Glomerular visceral epithelial cell (primary cell): Measurements from ENCODE around the gene TMEM43.
"Not testable (repeated sequence)": the region's sequence is repeated elsewhere in the genome, so short reads cannot be mapped to it uniquely, and the experiment has no call there.

Experiments used
- DNase-seq: peaks from one replicate; pipeline ENCODE4 v3.0.0-alpha.2; 2016; ENCODE audit errors: extremely low spot score

Gene TMEM43

DNA sequence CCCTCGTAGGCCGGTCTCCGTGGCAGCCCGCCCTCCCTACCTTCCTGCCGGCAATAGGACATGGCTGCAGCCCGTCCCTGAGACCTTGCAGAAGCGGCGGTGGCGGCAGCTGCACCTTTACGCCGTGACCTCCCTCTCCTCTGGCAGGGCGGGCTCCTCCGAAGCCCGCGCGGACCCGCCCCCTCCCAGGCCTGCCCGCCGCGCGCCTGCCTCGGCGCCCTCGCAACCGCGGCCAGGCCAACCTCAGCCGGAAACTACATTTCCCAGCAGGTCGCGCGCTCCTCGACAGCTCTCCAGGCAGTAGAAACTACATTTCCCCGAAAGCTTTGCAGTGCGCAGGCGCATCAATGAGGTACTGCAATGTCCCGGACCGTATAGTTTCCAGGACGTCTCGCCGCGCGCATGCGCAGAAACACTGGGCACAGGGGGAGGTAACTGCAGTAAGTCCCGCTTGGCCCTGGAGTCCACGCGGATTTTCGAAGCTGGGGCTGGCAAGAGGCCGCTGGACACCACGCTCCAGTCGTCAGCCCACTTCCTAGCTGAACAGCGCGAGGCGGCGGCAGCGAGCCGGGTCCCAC lies at the start of gene TMEM43, which contains the start of gene CHCHD4:
TMEM43 (plus strand) TSS at position 438 of the 578 bp plus-strand sequence. CDS start 142 bp downstream, outside the sequence.
CHCHD4 (minus strand) TSS at position 256 of the 578 bp plus-strand sequence; CDS start at position 62, 194 bp downstream.
- peak; percentile 99 for DNase-seq

DNA sequence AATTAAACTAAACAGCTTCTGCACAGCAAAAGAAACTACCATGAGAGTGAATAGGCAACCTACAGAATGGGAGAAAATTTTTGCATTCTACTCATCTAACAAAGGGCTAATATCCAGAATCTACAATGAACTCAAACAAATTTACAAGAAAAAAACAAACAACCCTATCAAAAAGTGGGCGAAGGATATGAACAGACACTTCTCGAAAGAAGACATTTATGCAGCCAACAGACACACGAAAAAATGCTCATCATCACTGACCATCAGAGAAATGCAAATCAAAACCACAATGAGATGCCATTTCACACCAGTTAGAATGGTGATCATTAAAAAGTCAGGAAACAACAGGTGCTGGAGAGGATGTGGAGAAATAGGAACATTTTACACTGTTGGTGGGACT lies 49.6 kb upstream of the TMEM43 start:
- not testable (repeated sequence) for DNase-seq

GRCh38 chr3:14077310-14077709 lies 47.5 kb upstream of the TMEM43 start:
- no peak for DNase-seq

DNA sequence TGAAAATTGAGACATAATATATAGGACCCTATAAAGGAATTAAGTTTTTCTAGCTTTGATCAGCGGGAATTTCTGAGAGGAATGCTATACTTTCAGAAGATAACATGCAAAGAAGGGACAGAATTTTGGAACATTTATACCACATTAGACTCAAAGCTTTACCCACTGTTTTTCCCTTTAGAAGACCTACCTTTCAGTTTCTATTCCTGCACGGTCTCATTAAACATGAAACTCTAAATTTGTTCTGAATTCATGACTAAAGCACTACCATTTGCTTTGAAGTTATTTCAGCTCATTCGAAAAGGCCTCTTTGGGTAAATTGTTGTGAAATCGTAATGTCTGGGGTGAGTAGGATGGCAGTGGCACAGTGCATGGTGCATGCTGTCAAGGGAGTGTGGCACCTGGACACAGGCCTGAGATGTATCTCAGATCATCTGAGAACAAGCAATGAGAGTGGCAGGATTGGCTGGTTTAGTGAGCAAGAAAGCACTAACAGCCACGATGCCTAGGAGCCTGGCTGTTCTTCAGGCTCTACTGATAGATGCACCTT lies 42.7 kb upstream of the TMEM43 start:
- no peak for DNase-seq

- not testable (repeated sequence) for DNase-seq
Measured at GRCh38 chr3:14087461-14087860, 37.4 kb upstream of the TMEM43 start.

- not testable (repeated sequence) for DNase-seq
Measured at GRCh38 chr3:14091959-14092358, 32.9 kb upstream of the TMEM43 start.

DNA sequence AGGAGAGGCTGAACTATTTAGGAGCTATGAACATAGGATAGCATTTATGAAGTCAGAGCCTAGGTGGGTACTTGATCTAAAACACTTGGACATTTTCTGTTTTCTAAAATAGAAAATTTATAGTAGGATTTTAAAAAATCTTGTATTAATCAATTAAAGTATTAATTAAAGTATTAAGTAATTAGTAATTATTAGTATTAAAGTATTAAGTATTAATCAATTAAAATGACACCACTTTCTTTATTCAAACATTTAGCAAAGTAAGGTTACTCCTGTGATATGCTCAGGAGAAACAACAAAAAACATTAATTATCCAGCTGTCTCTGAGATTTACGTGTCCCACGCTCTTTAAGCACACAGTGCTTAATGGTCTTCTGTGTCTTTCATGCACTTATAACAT lies 32.4 kb upstream of the TMEM43 start:
- no peak for DNase-seq

GRCh38 chr3:14093831-14094230 lies 31.0 kb upstream of the TMEM43 start:
- no peak for DNase-seq

- no peak for DNase-seq
Measured at GRCh38 chr3:14096742-14097141, 28.1 kb upstream of the TMEM43 start.

- no peak for DNase-seq
Measured at GRCh38 chr3:14097616-14098391, 27.0 kb upstream of the TMEM43 start.

DNA sequence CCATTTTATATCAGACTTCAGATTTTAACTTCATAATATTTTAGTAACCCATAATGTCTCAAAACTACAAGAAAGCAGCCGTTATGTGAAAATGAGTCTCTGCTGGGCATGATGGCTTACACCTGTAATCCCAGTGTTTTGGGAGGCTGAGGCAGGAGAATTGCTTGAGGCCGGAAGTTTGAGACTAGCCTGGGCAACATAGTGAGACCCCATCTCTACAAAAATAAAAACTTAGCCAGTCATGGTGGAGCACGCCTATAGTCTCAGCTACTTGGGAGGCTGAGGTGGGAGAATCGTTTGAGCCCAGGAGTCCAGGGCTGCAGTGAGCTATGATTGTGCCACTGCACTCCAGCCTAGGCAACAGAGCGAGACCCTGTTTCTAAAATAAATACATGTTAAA lies 15.0 kb upstream of the TMEM43 start:
- not testable (repeated sequence) for DNase-seq

DNA sequence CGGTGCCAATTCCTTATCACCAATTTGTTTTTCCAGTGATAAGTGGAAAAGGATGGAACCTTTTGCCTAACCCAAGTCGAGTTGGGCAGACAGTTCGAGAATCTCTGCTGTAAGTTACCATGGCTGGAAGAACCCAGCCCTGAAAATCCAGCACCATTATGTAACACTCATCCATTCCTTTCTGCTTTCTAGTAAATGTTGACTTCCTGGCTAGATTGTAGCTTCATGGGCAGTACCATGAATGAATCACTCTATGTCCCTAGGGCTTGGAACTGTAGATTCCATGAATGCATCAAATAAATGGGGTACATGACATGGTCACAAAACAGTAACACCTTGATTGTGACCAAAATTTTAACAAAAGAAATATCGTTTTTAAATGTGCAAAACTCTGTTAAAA lies 14.2 kb upstream of the TMEM43 start:
- DNase-seq = no peak

GRCh38 chr3:14113965-14114635 lies 10.8 kb upstream of the TMEM43 start:
- DNase-seq = no peak

DNA sequence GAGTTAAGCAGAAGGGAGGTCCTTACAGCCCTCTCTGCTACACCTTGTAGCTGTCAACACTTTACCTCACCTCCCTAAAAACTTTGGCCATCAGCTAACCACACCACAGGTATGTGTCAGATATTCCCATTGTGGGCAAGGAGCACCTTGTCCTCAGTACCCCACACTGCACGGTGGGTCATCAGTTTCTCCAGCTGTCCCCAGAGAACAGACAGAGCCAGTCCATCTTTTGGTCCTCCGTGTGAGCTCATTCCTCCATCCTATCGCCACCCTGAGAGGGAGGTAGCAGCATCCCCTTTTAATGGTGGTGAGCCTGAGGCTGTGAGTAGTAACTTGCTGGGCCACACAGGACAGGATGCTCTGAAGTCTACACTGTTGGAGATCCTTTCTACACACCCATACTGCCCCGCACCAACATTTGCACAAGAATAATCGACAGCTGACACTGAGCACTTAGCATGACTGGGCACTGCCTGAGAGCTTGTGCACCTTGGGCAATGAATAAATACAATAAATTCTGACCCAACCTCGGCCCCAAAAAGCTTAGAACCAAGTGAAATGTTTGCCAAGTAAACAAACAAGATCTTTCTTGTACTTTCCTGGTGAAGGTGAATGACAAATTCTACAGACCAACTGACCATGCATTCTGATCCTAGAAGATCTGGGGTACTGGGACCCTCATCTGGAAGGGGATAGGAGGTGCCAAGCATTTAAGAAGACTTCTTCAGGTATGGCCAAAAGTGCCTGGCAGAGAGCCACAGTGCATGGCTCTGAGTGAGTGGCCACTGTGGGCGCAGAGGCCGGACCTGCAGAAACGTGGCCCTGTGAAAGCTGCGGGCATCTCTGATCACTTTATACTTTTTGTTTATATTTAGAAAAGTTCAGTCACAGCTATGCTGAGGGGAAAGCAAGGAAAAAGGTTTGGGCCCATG lies 7.1 kb upstream of the TMEM43 start:
- DNase-seq = no peak

- no peak for DNase-seq
Measured at GRCh38 chr3:14118400-14119381, 6.2 kb upstream of the TMEM43 start.

GRCh38 chr3:14119651-14120050 lies 5.2 kb upstream of the TMEM43 start:
- no peak for DNase-seq

DNA sequence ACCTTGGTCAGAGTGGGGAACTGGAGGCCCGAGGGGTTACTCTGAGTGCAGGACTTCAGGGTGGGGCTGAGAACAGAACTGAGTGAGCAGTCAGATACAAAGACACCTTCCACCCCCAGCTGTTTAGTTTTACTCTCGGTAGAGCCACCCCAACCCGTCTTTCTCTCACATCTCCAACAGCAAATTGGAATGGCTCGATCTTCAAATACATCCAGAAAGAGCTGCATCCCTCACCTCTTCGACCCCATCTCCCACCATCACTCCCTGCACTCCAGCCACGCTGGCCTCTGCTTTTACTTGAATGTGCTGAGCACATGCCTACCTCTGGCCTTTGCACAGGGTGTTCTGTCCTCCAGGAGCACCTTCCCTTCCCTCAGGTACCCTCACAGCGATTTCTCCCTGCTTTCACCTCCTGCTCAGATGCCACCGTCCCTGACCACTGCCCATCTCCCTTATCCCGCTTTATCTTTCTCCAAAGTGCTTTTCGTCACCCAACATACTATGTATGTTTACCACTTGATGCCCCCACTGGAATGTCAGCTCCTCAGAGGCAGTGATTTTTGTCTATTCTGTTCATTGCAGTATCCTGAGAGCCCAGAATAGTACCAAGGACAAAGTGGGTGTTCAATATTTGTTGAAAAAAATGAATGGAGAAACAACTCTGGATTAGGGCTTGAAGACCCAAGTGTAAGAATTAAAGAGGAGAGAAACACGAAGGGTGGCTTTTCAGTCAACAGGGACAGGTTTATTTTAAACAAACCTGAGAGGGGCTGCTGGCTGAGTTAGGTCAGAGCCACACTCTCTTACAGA lies 4.5 kb upstream of the TMEM43 start:
- DNase-seq = no peak

DNA sequence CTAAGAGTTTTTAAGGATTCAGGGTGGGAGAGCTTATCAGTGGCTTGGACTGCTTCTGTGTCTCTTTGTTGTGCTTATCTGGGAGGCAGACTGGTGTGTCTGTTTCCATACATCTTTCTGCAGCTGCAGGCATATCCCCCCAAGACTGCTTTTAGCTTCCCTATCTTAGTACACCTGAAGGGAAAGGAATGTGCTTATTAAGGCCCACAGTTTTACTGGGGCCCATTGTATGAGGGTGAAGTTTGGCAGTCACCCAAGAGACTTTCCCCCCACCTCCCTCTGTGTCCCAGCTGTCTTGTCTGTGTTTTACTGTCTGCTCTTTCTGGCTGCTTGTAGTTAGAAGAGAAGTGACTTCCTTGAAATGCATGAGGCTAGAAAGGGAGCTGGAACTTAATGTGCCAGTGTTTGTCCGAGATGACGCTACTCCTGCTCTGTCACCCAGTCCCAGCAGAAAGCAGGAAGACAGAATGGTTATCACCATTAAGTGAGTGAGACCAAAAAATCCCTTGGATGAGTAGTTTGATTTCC lies 3.9 kb upstream of the TMEM43 start:
- not testable (repeated sequence) for DNase-seq

- DNase-seq = no peak
Measured at GRCh38 chr3:14121859-14122258, 3.0 kb upstream of the TMEM43 start.
